Measurements from ENCODE around the gene PBX3.

- no peak for TF ChIP-seq POLR2A (IDR thresholded peaks at IDR 0.05; ENCODE audit: low read length)
- no peak for TF ChIP-seq GATA1 (IDR thresholded peaks at IDR 0.05; ENCODE audit: low read depth, low read length)
Measured at GRCh38 chr9:125946397-125946796, 199.2 kb downstream of the PBX3 start.
